Activated naive CD4-positive, alpha-beta T cell treated with anti-CD3 and anti-CD28 coated beads, Interleukin-2, amount 50 U/mL, for 24 hours (primary cell): Measurements from ENCODE around the gene ENDOD1.
"Not testable (repeated sequence)": the region's sequence is repeated elsewhere in the genome, so short reads cannot be mapped to it uniquely, and the experiment has no call there.

ENCODE experiments used
- H3K27ac Mint-ChIP-seq: one replicate; pipeline ENCODE4 v1.8.0; 2021; ENCODE audit warnings: mild to moderate bottlenecking, mixed read lengths
- H3K27me3 Mint-ChIP-seq: one replicate; pipeline ENCODE4 v1.8.0; 2021; ENCODE audit warnings: mixed read lengths
- H3K36me3 Mint-ChIP-seq: one replicate; pipeline ENCODE4 v1.8.0; 2021; ENCODE audit warnings: mixed read lengths
- H3K4me1 Mint-ChIP-seq: one replicate; pipeline ENCODE4 v1.8.0; 2021; ENCODE audit warnings: mixed read lengths
- H3K4me3 Mint-ChIP-seq: one replicate; pipeline ENCODE4 v1.8.0; 2021; ENCODE audit warnings: mild to moderate bottlenecking, mixed read lengths
- H3K9me3 Mint-ChIP-seq: one replicate; pipeline ENCODE4 v1.8.0; 2021; ENCODE audit warnings: mixed read lengths

Gene ENDOD1, protein sequence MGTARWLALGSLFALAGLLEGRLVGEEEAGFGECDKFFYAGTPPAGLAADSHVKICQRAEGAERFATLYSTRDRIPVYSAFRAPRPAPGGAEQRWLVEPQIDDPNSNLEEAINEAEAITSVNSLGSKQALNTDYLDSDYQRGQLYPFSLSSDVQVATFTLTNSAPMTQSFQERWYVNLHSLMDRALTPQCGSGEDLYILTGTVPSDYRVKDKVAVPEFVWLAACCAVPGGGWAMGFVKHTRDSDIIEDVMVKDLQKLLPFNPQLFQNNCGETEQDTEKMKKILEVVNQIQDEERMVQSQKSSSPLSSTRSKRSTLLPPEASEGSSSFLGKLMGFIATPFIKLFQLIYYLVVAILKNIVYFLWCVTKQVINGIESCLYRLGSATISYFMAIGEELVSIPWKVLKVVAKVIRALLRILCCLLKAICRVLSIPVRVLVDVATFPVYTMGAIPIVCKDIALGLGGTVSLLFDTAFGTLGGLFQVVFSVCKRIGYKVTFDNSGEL

GRCh38 chr11:95089620-95090542 is at the start of gene ENDOD1:
Gene ENDOD1 (plus strand): TSS chr11:95089846. CDS start chr11:95089928, 82 bp downstream.
- peaks cover 64% of the 10 kb centered on the region for H3K4me1 Mint-ChIP-seq

DNA sequence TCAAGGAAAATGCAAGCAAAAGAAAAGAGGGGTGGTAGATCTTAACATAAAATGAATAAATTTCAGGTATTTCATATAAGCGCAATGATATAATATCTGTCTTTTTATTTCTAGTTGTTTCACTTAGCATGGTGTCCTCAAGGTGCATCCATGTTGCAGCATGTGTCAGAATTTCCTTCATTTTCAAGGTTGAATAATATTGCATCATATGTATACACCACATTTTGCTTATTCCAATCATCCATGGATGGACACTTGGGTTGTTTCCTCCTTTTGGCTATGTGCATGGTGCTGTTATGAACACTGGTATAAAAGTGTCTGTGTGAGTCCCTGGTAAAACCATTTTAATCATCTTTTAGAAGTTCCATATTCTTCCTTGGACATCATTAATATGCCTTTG is 47.4 kb upstream of the ENDOD1 start:
- Mint-ChIP-seq H3K4me3 (no peak overlapping the region), H3K36me3 (peaks cover 5% of the 10 kb centered on the region), H3K9me3 (no peaks in the 10 kb centered on the region), H3K27ac (no peak overlapping the region), H3K4me1 (no peaks in the 10 kb centered on the region), H3K27me3 (peaks cover 20% of the 10 kb centered on the region)

More at GRCh38 chr11:95089620-95090542, at the start of gene ENDOD1:
- Mint-ChIP-seq H3K27me3 (no peaks in the 10 kb centered on the region), H3K4me3 (peak within 1 kb of the TSS; percentile 94), H3K9me3 (no peaks in the 10 kb centered on the region), H3K36me3 (no peaks in the 10 kb centered on the region), H3K27ac (peak within 1 kb of the TSS; percentile 95)

- H3K36me3 Mint-ChIP-seq, result peaks cover 5% of the 10 kb centered on the region
- peaks cover 20% of the 10 kb centered on the region for H3K27me3 Mint-ChIP-seq
- H3K4me1 Mint-ChIP-seq, result no peaks in the 10 kb centered on the region
- H3K9me3 Mint-ChIP-seq, result no peaks in the 10 kb centered on the region
- H3K4me3 Mint-ChIP-seq, result no peak overlapping the region
- no peak overlapping the region for H3K27ac Mint-ChIP-seq
These were observed 46.7 kb upstream of the ENDOD1 start for GRCh38 chr11:95042906-95043305.

DNA sequence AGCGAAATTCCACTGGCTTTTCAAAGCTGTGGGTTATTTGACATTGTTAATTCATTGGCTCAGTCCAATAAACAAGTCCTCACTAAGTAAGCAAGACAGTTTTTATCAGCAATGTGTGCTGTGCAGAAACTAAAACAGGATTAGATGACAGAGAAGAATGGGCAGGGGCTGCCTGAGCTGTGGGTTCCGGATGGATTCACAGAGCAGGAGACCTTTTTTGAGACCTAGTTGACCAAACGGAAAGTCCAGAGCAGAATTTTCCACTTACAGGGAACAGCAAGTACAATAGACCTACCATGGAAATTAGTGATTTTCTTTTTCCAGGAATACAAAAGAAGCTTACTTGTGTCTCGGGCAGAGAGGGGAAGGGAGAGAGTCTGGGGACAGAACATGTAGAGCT is 45.6 kb upstream of the ENDOD1 start:
- Mint-ChIP-seq H3K27ac (no peak overlapping the region), H3K4me3 (no peak overlapping the region), H3K4me1 (no peaks in the 10 kb centered on the region), H3K27me3 (peaks cover 16% of the 10 kb centered on the region), H3K9me3 (no peaks in the 10 kb centered on the region), H3K36me3 (peaks cover 2% of the 10 kb centered on the region)

DNA sequence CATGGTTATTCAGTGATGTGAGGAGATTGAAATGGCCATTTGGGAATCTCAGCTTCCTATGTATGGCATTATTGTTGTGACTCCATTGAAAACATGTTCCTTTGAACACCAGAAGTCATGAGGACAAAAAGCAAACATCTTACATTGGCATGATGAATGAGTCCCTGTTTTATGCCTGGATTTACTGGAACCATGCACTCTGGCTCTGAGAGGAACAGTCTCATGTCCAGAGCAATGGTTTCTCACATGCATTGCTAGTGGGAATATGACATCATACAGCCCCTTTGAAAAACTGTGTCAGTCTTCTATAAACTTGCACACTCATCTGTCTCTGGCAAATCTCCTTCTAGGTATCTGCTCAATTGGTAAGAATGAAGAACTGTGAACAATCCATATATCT is 43.8 kb upstream of the ENDOD1 start:
- Mint-ChIP-seq H3K36me3 (no peaks in the 10 kb centered on the region), H3K4me3 (no peak overlapping the region), H3K27me3 (peaks cover 15% of the 10 kb centered on the region), H3K27ac (no peak overlapping the region), H3K4me1 (no peaks in the 10 kb centered on the region), H3K9me3 (no peaks in the 10 kb centered on the region)

DNA sequence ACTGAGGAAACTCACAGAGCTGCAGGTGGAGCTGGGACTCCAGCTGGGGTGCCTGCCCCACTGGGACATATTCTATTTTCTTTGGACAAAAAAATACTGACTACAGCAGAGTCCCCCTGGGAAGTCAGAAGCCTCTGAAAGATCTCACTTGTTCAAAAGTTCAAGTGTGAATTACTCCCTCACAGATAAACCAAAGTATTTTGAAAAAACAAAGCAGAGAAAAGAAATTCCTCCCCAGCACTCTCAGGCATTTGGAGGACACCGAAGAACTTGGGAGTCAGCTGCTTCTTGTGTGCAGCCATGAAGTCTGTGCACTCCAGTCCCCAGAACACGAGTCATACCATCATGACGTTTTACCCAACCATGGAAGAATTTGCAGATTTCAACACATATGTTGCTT is 40.5 kb upstream of the ENDOD1 start, which contains the start of gene KDM4F:
TSS of gene KDM4F (plus strand) at position 301 of the 400 bp plus-strand sequence.
- not testable (repeated sequence) for H3K4me1 Mint-ChIP-seq, H3K36me3 Mint-ChIP-seq, H3K27ac Mint-ChIP-seq, H3K9me3 Mint-ChIP-seq, H3K4me3 Mint-ChIP-seq
- H3K27me3 Mint-ChIP-seq, result peaks cover 19% of the 10 kb centered on the region

DNA sequence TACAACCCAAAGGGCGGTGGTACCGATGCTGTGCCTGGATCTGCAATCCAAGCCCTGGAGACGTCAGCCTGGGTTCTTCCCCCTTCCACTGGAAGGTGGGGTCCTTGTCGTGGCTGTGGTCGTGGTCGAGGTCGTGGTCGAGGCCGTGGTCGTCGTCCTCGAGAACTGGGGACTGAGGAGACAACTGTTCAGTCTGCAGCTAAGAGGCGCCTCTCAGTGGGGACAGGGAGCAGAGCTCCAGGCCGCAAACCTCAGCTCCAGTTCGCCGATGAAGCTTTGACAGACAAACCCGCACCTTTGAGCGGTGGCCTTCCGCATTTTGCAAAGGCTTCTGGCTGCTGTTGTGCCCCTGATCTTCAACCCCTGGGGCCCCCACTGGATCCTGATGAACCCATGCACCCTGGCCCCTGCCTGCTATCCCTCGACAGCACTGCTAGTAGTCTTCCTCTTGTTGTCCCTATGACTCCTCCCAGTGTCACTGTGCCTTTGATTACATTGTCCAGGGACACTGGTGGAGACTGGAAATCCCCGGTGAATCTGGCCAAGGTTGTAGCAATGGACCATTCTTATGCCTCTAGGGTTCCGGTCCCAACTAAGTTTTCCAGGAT is 38.9 kb upstream of the ENDOD1 start:
- Mint-ChIP-seq H3K27me3 (peaks cover 18% of the 10 kb centered on the region), H3K4me3 (no peak overlapping the region)

DNA sequence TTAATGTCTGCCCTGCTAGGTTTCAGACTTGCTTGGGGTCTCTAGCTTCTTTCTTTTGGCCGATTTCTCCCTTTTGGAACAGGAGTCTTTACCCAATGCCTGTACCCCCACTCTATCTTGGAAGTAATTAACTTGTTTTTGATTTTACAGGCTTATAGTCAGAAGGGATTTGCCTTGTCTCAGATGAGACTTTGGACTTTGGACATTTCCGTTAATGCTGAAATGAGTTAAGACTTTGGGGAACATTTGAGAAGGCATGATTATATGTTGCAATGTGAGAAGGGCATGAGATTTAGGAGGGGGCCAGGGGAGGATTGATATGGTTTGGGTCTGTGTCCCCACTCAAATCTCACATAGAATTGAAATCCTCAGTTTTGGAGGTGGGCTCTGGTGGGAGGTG is 35.3 kb upstream of the ENDOD1 start:
- Mint-ChIP-seq H3K4me3 (no peak overlapping the region), H3K4me1 (no peaks in the 10 kb centered on the region), H3K27ac (no peak overlapping the region), H3K36me3 (no peaks in the 10 kb centered on the region), H3K9me3 (no peaks in the 10 kb centered on the region), H3K27me3 (peaks cover 17% of the 10 kb centered on the region)

More for the DNA sequence above, 38.9 kb upstream of the ENDOD1 start:
- no peaks in the 10 kb centered on the region for H3K4me1 Mint-ChIP-seq
- H3K36me3 Mint-ChIP-seq, result no peaks in the 10 kb centered on the region
- no peak overlapping the region for H3K27ac Mint-ChIP-seq
- no peaks in the 10 kb centered on the region for H3K9me3 Mint-ChIP-seq

- Mint-ChIP-seq H3K9me3 (no peaks in the 10 kb centered on the region), H3K4me3 (no peak overlapping the region), H3K27ac (no peak overlapping the region), H3K4me1 (no peaks in the 10 kb centered on the region), H3K27me3 (peaks cover 18% of the 10 kb centered on the region), H3K36me3 (no peaks in the 10 kb centered on the region)
These were observed 34.3 kb upstream of the ENDOD1 start for GRCh38 chr11:95055283-95055897.

- Mint-ChIP-seq H3K27ac (no peak overlapping the region), H3K9me3 (no peaks in the 10 kb centered on the region), H3K4me1 (no peaks in the 10 kb centered on the region)
These were observed 31.7 kb upstream of the ENDOD1 start for GRCh38 chr11:95057959-95058358.

DNA sequence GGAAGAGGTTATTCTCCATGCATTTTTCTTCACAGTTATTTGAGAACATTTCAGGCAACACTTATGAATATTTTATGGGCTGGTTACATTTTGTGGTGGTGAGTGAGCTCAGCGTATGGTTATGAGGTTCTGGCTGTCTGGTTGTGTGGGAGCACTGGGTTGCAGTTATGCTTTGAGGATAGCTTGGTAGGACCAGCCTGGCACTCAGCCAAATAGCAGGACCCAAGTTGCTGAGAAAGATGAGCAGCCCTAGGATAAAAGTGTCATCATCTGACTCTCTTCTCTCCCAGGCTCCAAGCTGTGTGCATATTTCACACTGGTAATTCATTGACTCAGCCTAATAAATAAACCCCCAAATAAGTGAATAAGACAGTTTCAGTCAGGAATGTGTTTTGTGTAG is 31.0 kb upstream of the ENDOD1 start:
- H3K27me3 Mint-ChIP-seq, result peaks cover 13% of the 10 kb centered on the region
- H3K36me3 Mint-ChIP-seq, result no peaks in the 10 kb centered on the region
- no peaks in the 10 kb centered on the region for H3K9me3 Mint-ChIP-seq
- H3K27ac Mint-ChIP-seq, result no peak overlapping the region
- H3K4me1 Mint-ChIP-seq, result no peaks in the 10 kb centered on the region
- no peak overlapping the region for H3K4me3 Mint-ChIP-seq

More at GRCh38 chr11:95057959-95058358, 31.7 kb upstream of the ENDOD1 start:
- no peak overlapping the region for H3K4me3 Mint-ChIP-seq
- peaks cover 15% of the 10 kb centered on the region for H3K27me3 Mint-ChIP-seq
- H3K36me3 Mint-ChIP-seq, result no peaks in the 10 kb centered on the region

DNA sequence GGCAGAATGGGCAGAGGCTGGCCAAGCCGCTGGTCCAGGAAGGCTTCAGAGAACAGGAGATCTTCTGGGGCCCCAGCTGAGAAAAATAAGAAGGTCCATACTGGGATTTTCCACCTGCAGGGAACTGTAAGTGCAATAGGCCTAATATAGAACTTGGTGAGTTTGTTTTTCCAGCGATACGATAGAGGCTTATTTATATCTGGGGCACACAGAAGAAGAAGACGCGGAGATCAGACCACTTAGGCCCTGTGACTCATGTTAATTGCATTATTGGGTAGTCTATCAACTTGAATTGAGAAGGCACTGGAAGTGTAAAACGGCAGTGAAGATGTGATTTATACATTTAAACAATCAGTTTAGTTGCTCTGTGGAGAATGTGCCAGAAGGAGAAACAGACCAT is 30.6 kb upstream of the ENDOD1 start:
- Mint-ChIP-seq H3K9me3 (no peaks in the 10 kb centered on the region), H3K27me3 (peaks cover 11% of the 10 kb centered on the region), H3K4me1 (no peaks in the 10 kb centered on the region), H3K36me3 (no peaks in the 10 kb centered on the region), H3K4me3 (no peak overlapping the region), H3K27ac (no peak overlapping the region)

- Mint-ChIP-seq H3K27ac (no peak overlapping the region), H3K36me3 (peaks cover 2% of the 10 kb centered on the region), H3K27me3 (no peaks in the 10 kb centered on the region), H3K9me3 (no peaks in the 10 kb centered on the region), H3K4me3 (no peak overlapping the region), H3K4me1 (peaks cover 18% of the 10 kb centered on the region)
These were observed 24.3 kb upstream of the ENDOD1 start for GRCh38 chr11:95065336-95065735.

DNA sequence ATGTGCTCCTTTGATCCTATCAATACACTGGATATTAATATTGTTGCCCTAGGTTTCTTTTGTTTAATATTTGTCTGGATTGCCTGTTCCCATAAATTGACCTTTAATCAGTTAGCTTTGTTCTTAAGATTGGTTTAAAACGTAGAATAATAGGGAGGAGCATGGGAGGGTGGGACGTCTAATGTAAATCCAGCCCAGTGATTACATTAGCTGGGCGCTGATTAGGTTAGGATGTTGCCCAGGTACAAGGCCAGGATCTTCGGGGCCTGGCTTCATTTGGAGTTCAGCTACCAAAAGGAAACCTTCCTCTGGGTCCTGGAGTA is 23.0 kb upstream of the ENDOD1 start, which contains the start of gene SRSF8:
TSS of gene SRSF8 (plus strand) at position 204 of the 323 bp plus-strand sequence. CDS start 308 bp downstream, outside the sequence.
- Mint-ChIP-seq H3K27ac (peak within 1 kb of the TSS; percentile 98), H3K27me3 (no peaks in the 10 kb centered on the region), H3K4me3 (peak within 1 kb of the TSS; percentile 98), H3K36me3 (peaks cover 9% of the 10 kb centered on the region), H3K9me3 (no peaks in the 10 kb centered on the region), H3K4me1 (peaks cover 29% of the 10 kb centered on the region)
